DND-41 (cell line): ENCODE results near the gene ACIN1.

Experiments
- CTCF ChIP-seq: IDR thresholded peaks from 2 replicates; pipeline ENCODE4 v1.5.1; 2012; ENCODE audit warnings: borderline replicate concordance, low read length, moderate library complexity, mild to moderate bottlenecking; ENCODE audit not compliant: poor library complexity, severe bottlenecking; ENCODE audit errors: extremely low read depth
- EZH2 ChIP-seq: IDR thresholded peaks from 3 replicates; pipeline ENCODE4 v1.6.1; 2012; ENCODE audit warnings: borderline replicate concordance, low read depth, mild to moderate bottlenecking, moderate library complexity, low read length, inconsistent platforms; ENCODE audit not compliant: severe bottlenecking

DNA sequence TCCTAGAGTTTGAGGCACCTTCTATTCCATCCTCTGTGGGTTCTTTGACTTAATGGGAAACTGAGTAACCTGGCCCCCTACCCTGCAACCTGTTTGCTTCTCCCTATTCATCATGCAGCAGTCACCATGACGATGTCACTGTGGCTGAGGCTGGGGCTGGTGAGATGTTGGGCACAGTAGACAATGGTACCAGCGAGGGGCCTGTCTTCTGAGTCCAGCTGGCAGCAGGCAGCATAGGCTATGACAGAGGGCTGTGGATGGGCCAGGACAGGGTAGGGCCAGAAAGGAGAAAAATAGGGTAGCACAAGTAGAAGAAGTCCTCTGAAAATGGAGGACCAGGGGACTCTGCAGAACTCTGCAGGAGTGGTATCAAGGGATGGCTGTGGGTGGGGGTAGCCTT lies 7.9 kb upstream of the ACIN1 start:
- no peak for TF ChIP-seq CTCF
- TF ChIP-seq EZH2 = no peak
